CD4-positive, alpha-beta T cell treated with Interleukin-4 for 1 hour (primary cell): ENCODE measurements around the gene MBD5.

ENCODE experiments used
- DNase-seq, 2 donors: peaks; one replicate each; pipeline ENCODE4 v3.0.0-alpha.2; 2020 to 2022

MBD5 gene

GRCh38 chr2:148317598-148317997 is 296.7 kb downstream of the MBD5 start:
- no peak for DNase-seq

- no peak for DNase-seq
These were observed 317.6 kb downstream of the MBD5 start for GRCh38 chr2:148338541-148338940.

- DNase-seq, result no peak
These were observed 321.2 kb downstream of the MBD5 start for GRCh38 chr2:148342086-148342485.

- DNase-seq, result no peak
These were observed 329.3 kb downstream of the MBD5 start for GRCh38 chr2:148350199-148350598.

GRCh38 chr2:148351437-148352143 is 330.7 kb downstream of the MBD5 start:
- no peak for DNase-seq

- DNase-seq, result no peak
These were observed 337.5 kb downstream of the MBD5 start for GRCh38 chr2:148358375-148358774.

- DNase-seq, result no peak
These were observed 339.8 kb downstream of the MBD5 start for GRCh38 chr2:148360662-148361061.

GRCh38 chr2:148362144-148362796 is 341.4 kb downstream of the MBD5 start:
- DNase-seq, result no peak

- no peak for DNase-seq
These were observed 354.3 kb downstream of the MBD5 start for GRCh38 chr2:148375214-148375613.

- no peak for DNase-seq
These were observed 370.4 kb downstream of the MBD5 start for GRCh38 chr2:148391324-148391723.

GRCh38 chr2:148402786-148403185 is 381.9 kb downstream of the MBD5 start:
- no peak for DNase-seq

GRCh38 chr2:148410899-148411298 is 390.0 kb downstream of the MBD5 start:
- DNase-seq, result no peak

GRCh38 chr2:148416248-148416647 is 395.4 kb downstream of the MBD5 start:
- no peak for DNase-seq

GRCh38 chr2:148430101-148430500 is 409.2 kb downstream of the MBD5 start:
- no peak for DNase-seq

GRCh38 chr2:148447877-148448276 is 427.0 kb downstream of the MBD5 start:
- no peak for DNase-seq

GRCh38 chr2:148450531-148450930 is 429.6 kb downstream of the MBD5 start:
- DNase-seq, result no peak

- DNase-seq, result no peak
These were observed 430.2 kb downstream of the MBD5 start for GRCh38 chr2:148451046-148451445.

- DNase-seq, result no peak
These were observed 434.9 kb downstream of the MBD5 start for GRCh38 chr2:148455791-148456190.

GRCh38 chr2:148458171-148458570 is 437.3 kb downstream of the MBD5 start:
- no peak for DNase-seq

GRCh38 chr2:148459377-148459778 is 438.5 kb downstream of the MBD5 start:
- DNase-seq, result no peak

GRCh38 chr2:148461876-148462275 is 441.0 kb downstream of the MBD5 start:
- no peak for DNase-seq

- no peak for DNase-seq
These were observed 454.7 kb downstream of the MBD5 start for GRCh38 chr2:148475626-148476025.

- DNase-seq, result no peak
These were observed 458.5 kb downstream of the MBD5 start for GRCh38 chr2:148479398-148479797.

GRCh38 chr2:148483665-148484064 is 462.8 kb downstream of the MBD5 start:
- no peak for DNase-seq

- no peak for DNase-seq
These were observed 463.2 kb downstream of the MBD5 start for GRCh38 chr2:148484066-148484465.
